Lower leg skin (tissue), 4 donors: ENCODE data around the gene STARD5. TPM values are rescaled to one million over a fixed set of nuclear protein-coding genes. Genes with fewer than 3 reads are reported as not detected.

Source experiments
- DNase-seq, 2 donors: peaks; one replicate each; pipeline ENCODE4 v3.0.0-alpha.2; 2019; ENCODE audit warnings: low spot score in 2 of 2
- H3K4me3 ChIP-seq: fragments of 200-600 bp; sonication (generic); 2 replicates; pipeline ENCODE4 v1.5.1; 2017; ENCODE audit warnings: mild to moderate bottlenecking, low read depth; ENCODE audit not compliant: poor library complexity, severe bottlenecking
- POLR2A ChIP-seq, 2 donors: fragments of 450-650 bp; IDR thresholded peaks; one replicate each; pipeline ENCODE4 v1.6.1; 2016 to 2017; ENCODE audit warnings: antibody characterized with exemption in 2 of 2, mild to moderate bottlenecking in 1 of 2, moderate library complexity in 1 of 2
- WGBS, 2 donors: methylation state at CpG; one replicate each; pipeline ENCODE4 v1.1.5; 2018; 5-methylcytosine and 5-hydroxymethylcytosine counted together
- intact Hi-C: fragments of 100-400 bp; cut with DNase I; formaldehyde crosslinking; loops from one replicate; pipeline ENCODE4 v1.15.0; 2023; ENCODE audit warnings: low total_unique reads
- total RNA-seq, 4 donors: library from RNA; depleted of rRNA; stranded (reverse); fragments of >200 nt; gene quantifications; one replicate each; pipeline ENCODE4 v1.1.0, GENCODE V29; 2016
- TF ChIP-seq, protein P1 (sequence below), 3 donors: fragments of 450-650 bp; IDR thresholded peaks; one replicate each; pipeline ENCODE4 v1.5.1; 2016; ENCODE audit warnings: antibody characterized with exemption in 3 of 3, mild to moderate bottlenecking in 3 of 3, moderate library complexity in 2 of 3

Gene STARD5
- total RNA-seq, 4 donors from 2014 or later = 57.0 to 108 (median 92.7) TPM

DNA sequence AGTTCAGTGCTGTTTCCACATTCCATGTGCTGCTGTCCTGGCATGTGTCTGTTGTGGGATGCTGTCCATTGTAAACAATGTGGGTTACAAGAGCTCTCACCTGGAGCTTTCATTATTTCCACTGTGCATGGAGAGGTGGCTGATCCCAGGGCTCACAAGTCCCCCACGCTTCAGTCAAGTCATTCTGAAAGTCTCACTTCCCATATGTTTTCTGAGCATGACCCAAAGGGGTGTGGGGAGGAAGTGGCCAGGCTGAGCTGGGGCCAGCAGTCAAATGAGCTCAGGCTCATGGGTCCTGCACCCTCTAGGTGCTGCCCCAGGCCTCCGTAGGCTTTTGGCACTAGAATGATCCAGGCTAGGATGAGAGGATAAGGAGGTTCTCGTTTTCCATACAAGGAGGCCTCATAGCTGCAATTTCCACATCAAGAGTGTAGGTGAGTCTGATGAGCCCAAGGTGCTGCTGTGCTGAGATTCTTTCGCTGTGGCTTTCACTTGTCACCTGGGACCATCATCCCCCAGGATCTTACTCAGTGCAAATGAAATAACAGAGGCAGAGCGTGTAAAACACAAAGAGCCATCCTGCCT, 22.0 kb downstream of the STARD5 start:
- peak in 1 of 2 donors; percentile 78 for DNase-seq
- H3K4me3 ChIP-seq = no peak overlapping the region
- TF ChIP-seq, protein P1, sequence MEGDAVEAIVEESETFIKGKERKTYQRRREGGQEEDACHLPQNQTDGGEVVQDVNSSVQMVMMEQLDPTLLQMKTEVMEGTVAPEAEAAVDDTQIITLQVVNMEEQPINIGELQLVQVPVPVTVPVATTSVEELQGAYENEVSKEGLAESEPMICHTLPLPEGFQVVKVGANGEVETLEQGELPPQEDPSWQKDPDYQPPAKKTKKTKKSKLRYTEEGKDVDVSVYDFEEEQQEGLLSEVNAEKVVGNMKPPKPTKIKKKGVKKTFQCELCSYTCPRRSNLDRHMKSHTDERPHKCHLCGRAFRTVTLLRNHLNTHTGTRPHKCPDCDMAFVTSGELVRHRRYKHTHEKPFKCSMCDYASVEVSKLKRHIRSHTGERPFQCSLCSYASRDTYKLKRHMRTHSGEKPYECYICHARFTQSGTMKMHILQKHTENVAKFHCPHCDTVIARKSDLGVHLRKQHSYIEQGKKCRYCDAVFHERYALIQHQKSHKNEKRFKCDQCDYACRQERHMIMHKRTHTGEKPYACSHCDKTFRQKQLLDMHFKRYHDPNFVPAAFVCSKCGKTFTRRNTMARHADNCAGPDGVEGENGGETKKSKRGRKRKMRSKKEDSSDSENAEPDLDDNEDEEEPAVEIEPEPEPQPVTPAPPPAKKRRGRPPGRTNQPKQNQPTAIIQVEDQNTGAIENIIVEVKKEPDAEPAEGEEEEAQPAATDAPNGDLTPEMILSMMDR (IDR thresholded peaks at IDR 0.05) = no peak
- no peak for TF ChIP-seq POLR2A (IDR thresholded peaks at IDR 0.05)
- 79 to 80% methylated on average over 5 of the region's 5 CpGs for WGBS, 2 donors
- intact Hi-C loops = no loop called here

DNA sequence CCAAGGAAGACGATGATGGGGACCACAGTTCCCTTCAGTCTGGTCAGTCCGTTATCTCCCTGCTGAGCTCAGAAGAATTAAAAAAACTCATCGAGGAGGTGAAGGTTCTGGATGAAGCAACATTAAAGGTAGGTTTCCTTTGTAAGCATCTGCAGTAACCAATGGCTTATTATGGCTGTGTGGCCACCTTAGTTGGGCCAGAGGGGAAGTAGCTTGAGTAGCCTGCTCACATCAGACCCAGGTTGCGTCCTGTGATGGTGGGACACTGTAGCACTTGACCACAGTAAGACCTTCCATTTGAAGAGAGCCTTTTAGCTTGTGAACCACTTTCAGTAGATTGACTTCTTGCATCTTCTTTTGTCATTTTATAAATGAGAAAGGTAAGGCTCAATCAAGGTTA, 22.6 kb downstream of the STARD5 start:
- DNase-seq = no peak
- H3K4me3 ChIP-seq = no peak overlapping the region
- intact Hi-C loops = no loop called here
- 92 to 95% methylated on average over 4 of the region's 4 CpGs for WGBS, 2 donors
- TF ChIP-seq, protein P1 (IDR thresholded peaks at IDR 0.05) = no peak
- TF ChIP-seq POLR2A (IDR thresholded peaks at IDR 0.05) = no peak

DNA sequence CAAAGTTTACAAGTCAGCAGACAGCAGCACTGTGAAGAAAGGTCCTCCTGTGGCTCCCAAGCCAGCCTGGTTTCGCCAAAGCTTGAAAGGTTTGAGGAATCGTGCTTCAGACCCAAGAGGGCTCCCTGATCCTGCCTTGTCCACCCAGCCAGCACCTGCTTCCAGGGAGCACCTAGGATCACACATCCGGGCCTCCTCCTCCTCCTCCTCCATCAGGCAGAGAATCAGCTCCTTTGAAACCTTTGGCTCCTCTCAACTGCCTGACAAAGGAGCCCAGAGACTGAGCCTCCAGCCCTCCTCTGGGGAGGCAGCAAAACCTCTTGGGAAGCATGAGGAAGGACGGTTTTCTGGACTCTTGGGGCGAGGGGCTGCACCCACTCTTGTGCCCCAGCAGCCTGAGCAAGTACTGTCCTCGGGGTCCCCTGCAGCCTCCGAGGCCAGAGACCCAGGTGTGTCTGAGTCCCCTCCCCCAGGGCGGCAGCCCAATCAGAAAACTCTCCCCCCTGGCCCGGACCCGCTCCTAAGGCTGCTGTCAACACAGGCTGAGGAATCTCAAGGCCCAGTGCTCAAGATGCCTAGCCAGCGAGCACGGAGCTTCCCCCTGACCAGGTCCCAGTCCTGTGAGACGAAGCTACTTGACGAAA, 24.2 kb downstream of the STARD5 start:
- TF ChIP-seq, protein P1 (IDR thresholded peaks at IDR 0.05) = no peak
- TF ChIP-seq POLR2A (IDR thresholded peaks at IDR 0.05) = no peak
- peak in 1 of 2 donors; percentile 82 for DNase-seq
- H3K4me3 ChIP-seq = no peak overlapping the region
- intact Hi-C loops = no loop called here
- WGBS, 2 donors = 88% methylated on average over 12 to 14 of the region's 14 CpGs

DNA sequence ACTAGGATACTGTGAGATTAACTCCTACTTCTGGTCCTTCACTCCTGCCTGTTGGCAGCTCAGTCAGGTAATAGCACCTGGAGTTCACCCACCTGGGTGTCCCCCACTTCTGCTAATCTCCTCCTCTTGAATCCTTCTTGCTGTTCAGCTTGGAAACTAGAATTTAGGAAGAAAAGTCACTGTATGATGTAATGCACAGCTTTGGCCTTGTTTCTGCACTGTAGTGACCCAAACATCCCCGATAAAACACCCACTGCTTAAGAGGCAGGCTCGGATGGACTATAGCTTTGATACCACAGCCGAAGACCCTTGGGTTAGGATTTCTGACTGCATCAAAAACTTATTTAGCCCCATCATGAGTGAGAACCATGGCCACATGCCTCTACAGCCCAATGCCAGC, 24.8 kb downstream of the STARD5 start:
- 85 to 93% methylated on average over 3 of the region's 3 CpGs for WGBS, 2 donors
- DNase-seq = no peak
- TF ChIP-seq, protein P1 (IDR thresholded peaks at IDR 0.05) = no peak
- intact Hi-C loops = no loop called here
- no peak overlapping the region for H3K4me3 ChIP-seq

DNA sequence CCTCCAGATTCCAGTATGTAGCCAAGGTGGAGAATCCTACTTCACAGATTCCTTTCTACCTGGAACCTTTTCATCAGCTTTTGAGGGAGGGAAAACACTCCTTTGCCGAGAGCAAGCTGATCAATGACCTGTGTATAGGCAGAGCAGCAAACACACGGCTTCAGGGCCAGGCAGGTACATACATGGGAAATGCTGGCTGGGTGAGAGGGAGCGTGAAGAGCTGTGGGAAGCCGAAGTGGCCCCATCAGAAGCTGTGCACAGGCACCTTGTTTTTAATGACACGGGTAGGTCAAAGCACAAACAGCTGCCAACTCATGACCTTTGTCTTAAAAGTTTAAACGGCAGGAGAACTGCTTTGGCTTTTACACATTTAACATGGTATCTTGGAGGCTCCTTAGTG, 25.3 kb downstream of the STARD5 start:
- TF ChIP-seq, protein P1 (IDR thresholded peaks at IDR 0.05) = no peak
- no peak for TF ChIP-seq POLR2A (IDR thresholded peaks at IDR 0.05)
- 55 to 62% methylated on average over 6 of the region's 6 CpGs for WGBS, 2 donors
- intact Hi-C loops = no loop called here
- peak in 1 of 2 donors; percentile 53 for DNase-seq
- no peak overlapping the region for H3K4me3 ChIP-seq
